HTR-8/SVneo (cell line): ENCODE data around the gene ZDHHC14.
A peak's percentile ranks its signal among the peaks of the same experiment; 100 is the strongest.
"Not testable (repeated sequence)": the region's sequence is repeated elsewhere in the genome, so short reads cannot be mapped to it uniquely, and the experiment has no call there.

ENCODE experiments used
- DNase-seq: peaks from one replicate; pipeline ENCODE4 v3.0.0; 2011; ENCODE audit warnings: low spot score, mixed read lengths; ENCODE audit not compliant: insufficient read length
- FAIRE-seq: peaks from 2 replicates; lab custom pipeline; 2011; peaks lifted over from hg19 to GRCh38; lab: Jason Lieb, UNC

ZDHHC14 gene

GRCh38 chr6:157379656-157380457 is 1.1 kb upstream of the ZDHHC14 start:
- FAIRE-seq: no peak

GRCh38 chr6:157380458-157380778 is 572 bp upstream of the ZDHHC14 start:
- DNase-seq: no peak
- no peak for FAIRE-seq

More at GRCh38 chr6:157379656-157380457, 1.1 kb upstream of the ZDHHC14 start:
- DNase-seq: peak; percentile 82

- no peak for FAIRE-seq
- DNase-seq: peak; percentile 51
Observed at GRCh38 chr6:157381631-157382621, 936 bp downstream of the ZDHHC14 start.

- FAIRE-seq: no peak
- no peak for DNase-seq
Observed at GRCh38 chr6:157382821-157383220, 1.8 kb downstream of the ZDHHC14 start.

GRCh38 chr6:157383471-157383870 is 2.5 kb downstream of the ZDHHC14 start:
- FAIRE-seq (no peak), DNase-seq (no peak)

- not testable (repeated sequence) for DNase-seq, FAIRE-seq
Observed at GRCh38 chr6:157384962-157385361, 4.0 kb downstream of the ZDHHC14 start.

GRCh38 chr6:157385482-157385881 is 4.5 kb downstream of the ZDHHC14 start:
- FAIRE-seq: no peak
- DNase-seq: no peak

- no peak for DNase-seq
- no peak for FAIRE-seq
Observed at GRCh38 chr6:157386023-157386422, 5.0 kb downstream of the ZDHHC14 start.

- FAIRE-seq: no peak
- no peak for DNase-seq
Observed at GRCh38 chr6:157386454-157386853, 5.5 kb downstream of the ZDHHC14 start.

- DNase-seq (no peak), FAIRE-seq (no peak)
Observed at GRCh38 chr6:157388924-157389323, 7.9 kb downstream of the ZDHHC14 start.

GRCh38 chr6:157390273-157391060 is 9.5 kb downstream of the ZDHHC14 start:
- no peak for FAIRE-seq
- DNase-seq: no peak

GRCh38 chr6:157392927-157393668 is 12.1 kb downstream of the ZDHHC14 start:
- DNase-seq: no peak
- FAIRE-seq: no peak

- no peak for DNase-seq
- no peak for FAIRE-seq
Observed at GRCh38 chr6:157393669-157394327, 12.8 kb downstream of the ZDHHC14 start.

GRCh38 chr6:157395199-157395598 is 14.2 kb downstream of the ZDHHC14 start:
- DNase-seq, FAIRE-seq: not testable (repeated sequence)

GRCh38 chr6:157396026-157396425 is 15.0 kb downstream of the ZDHHC14 start:
- no peak for DNase-seq
- no peak for FAIRE-seq

- FAIRE-seq: no peak
- DNase-seq: no peak
Observed at GRCh38 chr6:157397660-157398059, 16.7 kb downstream of the ZDHHC14 start.

- DNase-seq (no peak), FAIRE-seq (no peak)
Observed at GRCh38 chr6:157398151-157398550, 17.2 kb downstream of the ZDHHC14 start.

GRCh38 chr6:157400676-157401075 is 19.7 kb downstream of the ZDHHC14 start:
- DNase-seq: no peak
- no peak for FAIRE-seq

- FAIRE-seq: peak; percentile 60
- DNase-seq: no peak
Observed at GRCh38 chr6:157401734-157402338, 20.8 kb downstream of the ZDHHC14 start.
